HG03460 (cell line): Measurements from ENCODE around the gene BLTP3B.
A peak's percentile ranks its signal among the peaks of the same experiment; 100 is the strongest.

Source experiments
- ATAC-seq: cut with Tn5 transposase; IDR thresholded peaks from one replicate; pipeline ENCODE4 v1.9.1; 2021; ENCODE audit not compliant: unreplicated experiment

The BLTP3B gene

GRCh38 chr12:100163416-100164152, 20.9 kb upstream of the BLTP3B start:
- ATAC-seq, result peak; percentile 100

GRCh38 chr12:100159391-100160104, 16.9 kb upstream of the BLTP3B start:
- no peak for ATAC-seq

- no peak for ATAC-seq
Observed at GRCh38 chr12:100158535-100158934, 15.9 kb upstream of the BLTP3B start.

GRCh38 chr12:100157427-100157821, 14.8 kb upstream of the BLTP3B start:
- ATAC-seq, result no peak

- ATAC-seq, result no peak
Observed at GRCh38 chr12:100156731-100157426, 14.2 kb upstream of the BLTP3B start.

- ATAC-seq, result peak; percentile 75
Observed at GRCh38 chr12:100154474-100155247, 12.0 kb upstream of the BLTP3B start.

GRCh38 chr12:100153131-100153530, 10.5 kb upstream of the BLTP3B start:
- ATAC-seq, result no peak

- ATAC-seq, result no peak
Observed at GRCh38 chr12:100151769-100152168, 9.1 kb upstream of the BLTP3B start.

GRCh38 chr12:100146252-100146651, 3.6 kb upstream of the BLTP3B start:
- no peak for ATAC-seq

- no peak for ATAC-seq
Observed at GRCh38 chr12:100145643-100146042, 3.0 kb upstream of the BLTP3B start.

GRCh38 chr12:100141998-100142850, 450 bp downstream of the BLTP3B start:
- ATAC-seq, result peak; percentile 42

- ATAC-seq, result peak; percentile 23
Observed at GRCh38 chr12:100141666-100141997, 1.0 kb downstream of the BLTP3B start.

- no peak for ATAC-seq
Observed at GRCh38 chr12:100138803-100139098, 3.9 kb downstream of the BLTP3B start.

- no peak for ATAC-seq
Observed at GRCh38 chr12:100138048-100138802, 4.4 kb downstream of the BLTP3B start.

- ATAC-seq, result no peak
Observed at GRCh38 chr12:100133200-100133599, 9.5 kb downstream of the BLTP3B start.

- no peak for ATAC-seq
Observed at GRCh38 chr12:100128512-100128908, 14.2 kb downstream of the BLTP3B start.

GRCh38 chr12:100127766-100128511, 14.7 kb downstream of the BLTP3B start:
- ATAC-seq, result no peak

- no peak for ATAC-seq
Observed at GRCh38 chr12:100123316-100124095, 19.2 kb downstream of the BLTP3B start.
